Keratinocyte (primary cell): ENCODE measurements around the gene DPYSL4.

Source experiments
- CTCF ChIP-seq, 3 experiments: IDR thresholded peaks in 1 of 3; conservative IDR thresholded peaks in 1 of 3; optimal IDR thresholded peaks in 1 of 3; 2 replicates in 2 of 3; 3 replicates in 1 of 3; pipeline versions ENCODE3 to v1.5.1; 2011; ENCODE audit warnings: low read length in 3 of 3, mild to moderate bottlenecking in 3 of 3, moderate library complexity in 2 of 3, control low read depth in 1 of 3, inconsistent platforms in 1 of 3; ENCODE audit not compliant: insufficient read depth in 2 of 3; ENCODE audit errors: extremely low read depth in 1 of 3
- EZH2 ChIP-seq: IDR thresholded peaks from one replicate; pipeline ENCODE4 v1.6.1; 2012; ENCODE audit warnings: inconsistent platforms, mild to moderate bottlenecking, low read length, moderate library complexity

DNA sequence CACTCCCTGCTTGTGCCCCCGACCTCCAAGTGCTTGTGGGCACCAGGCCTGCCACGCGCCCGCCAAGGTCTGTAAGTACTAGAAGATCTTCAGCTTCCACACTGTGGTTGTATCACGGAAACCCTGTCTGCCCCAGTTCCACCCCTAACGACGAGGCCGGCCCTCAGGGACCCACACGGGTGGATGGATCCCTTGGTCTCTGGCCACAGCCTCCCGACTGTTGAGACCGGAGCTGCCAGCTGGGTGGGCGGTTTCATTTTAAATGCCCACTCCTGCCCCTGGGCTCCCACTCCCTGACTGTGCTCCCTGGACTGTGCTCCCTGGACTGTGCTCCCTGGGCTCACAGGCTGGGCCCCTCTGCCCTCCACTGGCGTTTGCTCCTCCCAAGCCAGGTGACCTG lies 50.1 kb downstream of the DPYSL4 start:
- no peak for TF ChIP-seq CTCF (optimal IDR thresholded peaks at IDR 0.05 in 1 of 3, IDR thresholded peaks at IDR 0.05 in 1 of 3, conservative IDR thresholded peaks at IDR 0.05 in 1 of 3; ENCODE audit: extremely low read depth in 1 of 3, insufficient read depth in 2 of 3, low read length in 3 of 3)
- TF ChIP-seq EZH2, result no peak
